Ectodermal cell (in vitro differentiated cells): ENCODE data around the gene ITGAL. TPM values are rescaled to one million over a fixed set of nuclear protein-coding genes. Genes with fewer than 3 reads are reported as not detected.

Experiments used
- H3K27ac ChIP-seq: 2 replicates; pipeline ENCODE4 v1.7.0; 2013; ENCODE audit warnings: mild to moderate bottlenecking, low read depth, low read length; ENCODE audit not compliant: insufficient read depth, poor library complexity, severe bottlenecking
- H3K27me3 ChIP-seq: 2 replicates; pipeline ENCODE4 v1.7.0; 2013; ENCODE audit warnings: mild to moderate bottlenecking, low read length; ENCODE audit not compliant: insufficient read depth, control insufficient read depth, poor library complexity, severe bottlenecking
- H3K36me3 ChIP-seq: one replicate; pipeline ENCODE4 v1.7.0; 2013; ENCODE audit warnings: low read length; ENCODE audit not compliant: control insufficient read depth, insufficient read depth
- H3K4me1 ChIP-seq: one replicate; pipeline ENCODE4 v1.7.0; 2013; ENCODE audit warnings: low read length; ENCODE audit not compliant: control insufficient read depth, insufficient read depth
- H3K4me3 ChIP-seq: 2 replicates; pipeline ENCODE4 v1.7.0; 2013; ENCODE audit warnings: low read depth, low read length, control low read depth; ENCODE audit not compliant: insufficient read depth
- H3K9me3 ChIP-seq: 2 replicates; pipeline ENCODE4 v1.7.0; 2013; ENCODE audit warnings: mild to moderate bottlenecking, low read length, moderate library complexity; ENCODE audit not compliant: control insufficient read depth
- WGBS, 2 experiments: methylation state at CpG; one replicate each; pipeline ENCODE4 v1.1.7; 2013; ENCODE audit warnings: missing lambda C conversion rate in 2 of 2; 5-methylcytosine and 5-hydroxymethylcytosine counted together
- polyA plus RNA-seq, 4 experiments: library from polyadenylated mRNA; stranded (reverse); fragments of 50-300 nt; gene quantifications; one replicate each; pipeline ENCODE4 v1.2.3, GENCODE V29; 2013

Gene ITGAL
- not detected for polyA plus RNA-seq (2013, experiment 1 of 4)
- polyA plus RNA-seq (2013, experiment 2 of 4): 0.44 TPM
- not detected for polyA plus RNA-seq (2013, experiment 3 of 4)
- polyA plus RNA-seq (2013, experiment 4 of 4): 0.32 TPM

- Histone ChIP-seq H3K27me3 (no peaks in the 10 kb centered on the region), H3K27ac (no peak within 1 kb of the TSS), H3K36me3 (no peaks in the 10 kb centered on the region), H3K4me3 (no peak within 1 kb of the TSS), H3K9me3 (no peaks in the 10 kb centered on the region), H3K4me1 (no peaks in the 10 kb centered on the region)
- 86 to 87% methylated on average over 8 of the region's 8 CpGs for WGBS, 2 experiments
These were observed at the start of gene ITGAL for GRCh38 chr16:30472328-30472942. ITGAL (plus strand) TSS chr16:30472742; CDS start chr16:30472838, 96 bp downstream.

GRCh38 chr16:30428055-30428454 lies 44.5 kb upstream of the ITGAL start:
- WGBS, 2 experiments: 95 to 98% methylated on average over 4 of the region's 4 CpGs
- peaks cover 17% of the 10 kb centered on the region for H3K36me3 ChIP-seq
- no peaks in the 10 kb centered on the region for H3K27me3 ChIP-seq
- H3K4me1 ChIP-seq: no peaks in the 10 kb centered on the region
- H3K4me3 ChIP-seq: no peak overlapping the region
- no peak overlapping the region for H3K27ac ChIP-seq
- no peaks in the 10 kb centered on the region for H3K9me3 ChIP-seq

GRCh38 chr16:30429418-30429677 lies 43.2 kb upstream of the ITGAL start:
- Histone ChIP-seq H3K27ac (no peak overlapping the region), H3K27me3 (peaks cover 5% of the 10 kb centered on the region), H3K4me1 (no peaks in the 10 kb centered on the region), H3K9me3 (no peaks in the 10 kb centered on the region), H3K36me3 (peaks cover 5% of the 10 kb centered on the region), H3K4me3 (peak overlapping the region; percentile 85)
- 3 to 4% methylated on average over 11 of the region's 11 CpGs for WGBS, 2 experiments

GRCh38 chr16:30429678-30430427 lies 42.7 kb upstream of the ITGAL start, which contains the start of gene DCTPP1:
DCTPP1 (minus strand) TSS chr16:30430030; CDS start chr16:30429980, 50 bp downstream.
- Histone ChIP-seq H3K4me1 (no peaks in the 10 kb centered on the region), H3K9me3 (no peaks in the 10 kb centered on the region), H3K27me3 (peaks cover 5% of the 10 kb centered on the region), H3K4me3 (peak within 1 kb of the TSS; percentile 85), H3K36me3 (no peaks in the 10 kb centered on the region), H3K27ac (no peak within 1 kb of the TSS)
- WGBS, 2 experiments: 0 to 1% methylated on average over 49 of the region's 49 CpGs

- WGBS, 2 experiments: 55 to 60% methylated on average over 19 of the region's 19 CpGs
- H3K9me3 ChIP-seq: no peaks in the 10 kb centered on the region
- H3K4me1 ChIP-seq: no peaks in the 10 kb centered on the region
- H3K27me3 ChIP-seq: peaks cover 5% of the 10 kb centered on the region
- H3K36me3 ChIP-seq: no peaks in the 10 kb centered on the region
- H3K4me3 ChIP-seq: peak overlapping the region; percentile 5
- no peak overlapping the region for H3K27ac ChIP-seq
These were observed 42.0 kb upstream of the ITGAL start for GRCh38 chr16:30430428-30430970.

GRCh38 chr16:30434852-30435251 lies 37.7 kb upstream of the ITGAL start:
- Histone ChIP-seq H3K36me3 (no peaks in the 10 kb centered on the region), H3K9me3 (no peaks in the 10 kb centered on the region), H3K4me3 (no peak overlapping the region), H3K27me3 (peaks cover 5% of the 10 kb centered on the region), H3K4me1 (no peaks in the 10 kb centered on the region), H3K27ac (no peak overlapping the region)
- 76% methylated on average over 4 of the region's 4 CpGs for WGBS, 2 experiments

GRCh38 chr16:30437511-30438046 lies 35.0 kb upstream of the ITGAL start:
- H3K27ac ChIP-seq: no peak overlapping the region
- H3K27me3 ChIP-seq: peaks cover 5% of the 10 kb centered on the region
- 75 to 82% methylated on average over 3 of the region's 3 CpGs for WGBS, 2 experiments
- H3K36me3 ChIP-seq: no peaks in the 10 kb centered on the region
- no peaks in the 10 kb centered on the region for H3K4me1 ChIP-seq
- no peak overlapping the region for H3K4me3 ChIP-seq
- no peaks in the 10 kb centered on the region for H3K9me3 ChIP-seq

GRCh38 chr16:30438835-30439234 lies 33.7 kb upstream of the ITGAL start:
- Histone ChIP-seq H3K36me3 (peaks cover 3% of the 10 kb centered on the region), H3K4me3 (no peak overlapping the region), H3K9me3 (no peaks in the 10 kb centered on the region), H3K4me1 (no peaks in the 10 kb centered on the region), H3K27me3 (peaks cover under 1% of the 10 kb centered on the region), H3K27ac (no peak overlapping the region)
- 88 to 96% methylated on average over 5 of the region's 5 CpGs for WGBS, 2 experiments

- no peaks in the 10 kb centered on the region for H3K9me3 ChIP-seq
- H3K4me1 ChIP-seq: peaks cover 3% of the 10 kb centered on the region
- H3K36me3 ChIP-seq: peaks cover 8% of the 10 kb centered on the region
- H3K27me3 ChIP-seq: no peaks in the 10 kb centered on the region
- H3K27ac ChIP-seq: no peak overlapping the region
- WGBS, 2 experiments: 85 to 91% methylated on average over 4 to 5 of the region's 6 CpGs
- no peak overlapping the region for H3K4me3 ChIP-seq
These were observed 32.7 kb upstream of the ITGAL start for GRCh38 chr16:30439720-30440348.

- WGBS, 2 experiments: 96 to 100% methylated on average over 2 of the region's 2 CpGs
- no peak overlapping the region for H3K27ac ChIP-seq
- H3K4me1 ChIP-seq: peaks cover 7% of the 10 kb centered on the region
- no peaks in the 10 kb centered on the region for H3K9me3 ChIP-seq
- no peaks in the 10 kb centered on the region for H3K27me3 ChIP-seq
- peaks cover 8% of the 10 kb centered on the region for H3K36me3 ChIP-seq
- no peak overlapping the region for H3K4me3 ChIP-seq
These were observed 28.9 kb upstream of the ITGAL start for GRCh38 chr16:30443631-30444030.
